Stimulated activated naive CD8-positive, alpha-beta T cell treated with anti-CD3 and anti-CD28 coated beads, Interleukin-15, amount 100 ng/mL, for 72 hours (primary cell): ENCODE measurements around the gene RBM12.
A peak's percentile ranks its signal among the peaks of the same experiment; 100 is the strongest.
"Not testable (repeated sequence)": the region's sequence is repeated elsewhere in the genome, so short reads cannot be mapped to it uniquely, and the experiment has no call there.

ENCODE experiments used
- ATAC-seq: fragments of 150-1000 bp; cut with Tn5 transposase; 2 replicates; pipeline ENCODE4 v1.10.0; 2021; ENCODE audit warnings: mild to moderate bottlenecking, moderate library complexity
- DNase-seq, 2 donors: peaks; one replicate each; pipeline ENCODE4 v3.0.0; 2021 to 2022
- H3K27ac Mint-ChIP-seq, 2 donors: one replicate each; pipeline ENCODE4 v1.8.0; 2022; ENCODE audit warnings: mild to moderate bottlenecking in 2 of 2, mixed read lengths in 2 of 2, moderate library complexity in 2 of 2
- H3K27me3 Mint-ChIP-seq: one replicate; pipeline ENCODE4 v1.8.0; 2022; ENCODE audit warnings: mixed read lengths
- H3K4me1 Mint-ChIP-seq: one replicate; pipeline ENCODE4 v1.8.0; 2022; ENCODE audit warnings: mild to moderate bottlenecking, mixed read lengths
- H3K4me3 Mint-ChIP-seq, 2 donors: one replicate each; pipeline ENCODE4 v1.8.0; 2022; ENCODE audit warnings: mild to moderate bottlenecking in 2 of 2, mixed read lengths in 2 of 2, moderate library complexity in 1 of 2
- H3K9me3 Mint-ChIP-seq, 2 donors: one replicate each; pipeline ENCODE4 v1.8.0; 2022; ENCODE audit warnings: mixed read lengths in 2 of 2

RBM12 gene

DNA sequence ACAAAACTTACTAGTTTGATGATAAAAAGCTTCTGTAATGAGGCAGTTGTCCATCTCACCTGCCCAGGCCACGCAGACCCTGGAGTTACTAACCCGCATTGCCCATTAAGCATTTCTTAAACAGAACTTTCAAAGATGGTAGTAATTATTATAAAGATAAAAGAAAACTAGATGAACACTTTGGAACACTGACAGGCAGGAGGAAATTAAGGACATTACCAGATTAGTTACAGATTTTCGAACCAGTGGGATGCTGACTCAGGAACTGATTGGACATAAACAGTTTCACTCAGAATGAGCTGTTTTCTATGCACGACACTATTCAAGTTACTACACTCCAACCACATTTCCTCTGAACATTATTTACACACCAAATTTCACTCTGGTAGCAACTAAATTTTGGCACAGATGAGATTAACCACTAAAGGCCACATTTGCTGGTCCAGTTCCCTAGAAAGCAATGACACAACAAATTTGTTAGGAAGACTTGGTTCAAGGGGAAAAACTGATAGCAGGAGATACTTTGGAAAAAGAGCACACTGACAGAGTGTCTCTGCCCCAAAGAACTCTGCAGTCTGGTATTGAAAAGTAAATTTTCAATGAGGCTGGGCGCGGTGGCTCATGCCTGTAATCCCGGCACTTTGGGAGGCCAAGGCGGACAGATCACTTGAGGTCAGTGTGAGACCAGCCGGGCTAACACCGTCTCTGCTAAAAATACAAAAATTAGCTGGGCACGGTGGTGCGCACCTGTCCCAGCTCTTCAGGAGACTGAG is 37.5 kb upstream of the RBM12 start:
- DNase-seq (no peak), ATAC-seq (no peak)
- H3K4me3 Mint-ChIP-seq: no peak overlapping the region
- peak overlapping the region in 1 of 2 donors; percentile 80 for H3K27ac Mint-ChIP-seq
- no peaks in the 10 kb centered on the region for H3K9me3 Mint-ChIP-seq
- H3K27me3 Mint-ChIP-seq: no peaks in the 10 kb centered on the region
- H3K4me1 Mint-ChIP-seq: peaks cover 48% of the 10 kb centered on the region

DNA sequence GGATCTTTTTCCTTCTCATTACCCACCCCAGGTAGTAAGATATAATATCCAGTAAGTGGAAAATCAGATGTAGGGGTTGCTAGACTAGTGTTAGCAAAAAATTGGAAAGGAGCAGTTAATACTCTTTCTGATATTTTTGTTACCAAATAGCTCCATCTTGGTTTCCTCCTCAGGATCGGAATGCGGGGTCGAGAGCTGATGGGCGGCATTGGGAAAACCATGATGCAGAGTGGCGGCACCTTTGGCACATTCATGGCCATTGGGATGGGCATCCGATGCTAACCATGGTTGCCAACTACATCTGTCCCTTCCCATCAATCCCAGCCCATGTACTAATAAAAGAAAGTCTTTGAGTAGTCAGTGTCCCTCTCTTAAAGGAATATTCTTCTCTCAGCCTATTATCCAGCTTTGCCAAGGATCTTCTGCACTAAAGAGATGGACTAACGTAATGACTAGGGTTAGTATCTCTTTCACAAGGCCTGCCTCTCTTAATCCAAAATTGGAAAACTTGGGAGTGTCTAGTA is 36.0 kb upstream of the RBM12 start:
- peak overlapping the region; percentile 92 to 98 for H3K4me3 Mint-ChIP-seq
- peaks cover 50% of the 10 kb centered on the region for H3K4me1 Mint-ChIP-seq
- ATAC-seq: no peak

DNA sequence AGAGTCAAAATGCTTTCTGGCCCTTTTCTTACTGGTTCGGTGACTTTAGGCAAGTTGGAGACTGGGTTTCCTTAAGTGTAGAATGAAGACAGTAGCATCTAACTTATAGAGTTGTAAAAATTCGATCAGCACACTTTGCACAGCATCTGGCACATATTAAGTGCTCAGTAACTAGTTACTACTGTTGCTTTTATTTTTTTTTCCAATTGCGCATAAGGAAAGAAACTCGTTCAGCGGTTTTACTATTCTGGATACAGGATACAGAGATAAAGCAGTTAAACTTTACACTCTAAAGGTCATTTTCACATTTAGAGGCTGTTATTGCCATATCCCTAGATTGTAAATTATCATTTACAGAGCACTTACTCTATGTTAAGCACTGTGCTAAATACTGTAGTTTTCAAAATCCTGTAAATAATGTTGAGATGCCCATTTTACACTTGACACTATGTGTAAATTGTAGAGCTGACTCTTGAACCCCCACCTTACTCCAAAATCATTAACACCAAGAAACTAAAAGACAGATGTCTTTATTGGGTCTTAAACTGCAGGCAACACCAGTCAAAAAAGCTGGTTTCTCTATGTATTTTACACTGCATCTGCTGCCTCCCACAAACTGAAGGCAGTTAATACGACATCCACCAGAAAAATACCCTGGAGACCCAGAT is 35.4 kb upstream of the RBM12 start:
- H3K9me3 Mint-ChIP-seq: no peaks in the 10 kb centered on the region
- peak overlapping the region; percentile 94 to 99 for H3K27ac Mint-ChIP-seq
- ATAC-seq: no peak
- peak overlapping the region; percentile 92 to 98 for H3K4me3 Mint-ChIP-seq
- peaks cover 50% of the 10 kb centered on the region for H3K4me1 Mint-ChIP-seq
- no peak for DNase-seq
- no peaks in the 10 kb centered on the region for H3K27me3 Mint-ChIP-seq

More for the DNA sequence above, 36.0 kb upstream of the RBM12 start:
- Mint-ChIP-seq H3K9me3 (no peaks in the 10 kb centered on the region), H3K27ac (peak overlapping the region; percentile 77 to 84), H3K27me3 (no peaks in the 10 kb centered on the region)
- DNase-seq: no peak

DNA sequence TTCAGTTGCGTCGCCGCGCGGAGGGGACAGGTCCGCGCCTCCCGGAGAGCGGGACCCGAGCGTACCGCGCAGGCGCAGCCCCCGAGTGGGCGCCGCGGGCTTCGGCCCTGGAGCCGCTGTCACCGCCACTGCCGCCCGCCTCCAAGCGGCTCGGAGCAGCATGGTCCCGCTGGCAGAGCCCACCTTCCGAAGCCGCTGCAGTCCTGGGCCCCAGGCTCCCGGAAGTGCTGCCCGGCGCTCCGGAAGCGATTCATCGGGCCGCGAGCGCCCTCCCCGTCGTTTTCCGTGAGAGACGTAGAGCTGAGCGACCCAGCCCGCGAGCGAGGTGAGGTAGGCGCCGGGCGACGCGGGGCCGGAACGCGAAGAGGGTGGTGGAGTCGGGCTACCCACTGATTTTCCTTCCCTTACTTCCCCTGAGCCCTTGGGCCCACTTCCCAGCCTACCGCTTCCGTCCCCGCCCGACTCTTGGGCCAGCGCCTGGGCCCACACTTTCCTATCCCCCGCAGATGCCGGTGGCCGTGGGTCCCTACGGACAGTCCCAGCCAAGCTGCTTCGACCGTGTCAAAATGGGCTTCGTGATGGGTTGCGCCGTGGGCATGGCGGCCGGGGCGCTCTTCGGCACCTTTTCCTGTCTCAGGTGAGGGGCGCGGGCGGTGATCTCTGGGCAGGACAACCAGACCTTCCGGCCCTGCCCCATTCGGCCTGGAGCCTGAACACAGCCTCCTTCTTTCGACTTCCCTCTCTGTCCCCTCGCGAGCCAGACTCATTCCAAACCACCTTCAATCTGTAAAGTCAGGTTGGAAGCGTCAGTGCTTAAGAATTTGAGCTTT is 34.6 kb upstream of the RBM12 start, which contains the start of the genes NFS1 and ROMO1:
Gene NFS1, minus strand, starts transcription at position 226 of the 830 bp plus-strand sequence. Its CDS starts 64 bp downstream, at position 162.
Gene ROMO1, plus strand, starts transcription at position 279 of the 830 bp plus-strand sequence. Its CDS starts 228 bp downstream, at position 507.
- Mint-ChIP-seq H3K9me3 (no peaks in the 10 kb centered on the region), H3K27me3 (no peaks in the 10 kb centered on the region), H3K4me3 (peak within 1 kb of the TSS; percentile 92 to 98), H3K4me1 (peaks cover 50% of the 10 kb centered on the region), H3K27ac (peak within 1 kb of the TSS; percentile 94 to 99)
- peak; percentile 86 to 87 for DNase-seq
- ATAC-seq: peak; percentile 96

DNA sequence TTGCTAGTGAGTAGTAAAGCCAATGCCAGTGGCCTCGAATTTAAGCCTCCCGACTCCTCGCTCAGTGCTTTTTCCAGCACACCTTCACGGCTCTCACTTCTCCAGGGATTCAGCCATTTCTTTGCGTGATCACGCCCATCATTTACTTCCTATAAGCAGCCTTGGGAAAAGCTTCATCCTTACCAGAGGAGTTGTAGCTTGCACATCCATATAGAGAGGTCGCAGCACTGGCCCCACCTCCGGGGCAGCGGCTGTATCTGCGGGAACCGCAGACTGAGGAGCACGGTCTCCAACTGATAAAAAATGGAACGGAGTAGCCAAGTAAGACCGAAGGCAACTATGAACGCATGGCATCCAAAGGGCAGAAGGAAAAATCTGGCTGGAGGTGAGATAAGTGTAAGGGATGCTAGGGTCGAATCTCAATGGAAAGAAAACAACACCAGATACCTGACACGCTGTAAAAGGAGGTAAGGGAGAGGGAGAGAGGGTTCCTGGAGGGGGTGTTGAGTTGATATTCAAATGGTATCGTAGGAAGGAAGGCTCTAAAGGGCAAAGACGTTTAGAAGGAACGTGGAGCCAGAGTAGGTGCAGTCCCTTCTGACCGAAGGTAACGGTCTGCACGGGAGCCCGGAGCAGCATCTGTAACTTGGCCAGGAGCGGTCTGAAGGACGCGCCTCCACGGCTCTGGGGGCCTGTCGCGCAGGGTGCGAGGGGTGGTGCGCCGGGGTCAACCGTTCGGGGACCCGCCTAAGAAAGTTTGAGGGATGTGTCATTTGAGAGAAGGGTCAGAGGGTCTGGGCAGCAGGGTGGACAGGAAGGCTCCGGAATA is 33.8 kb upstream of the RBM12 start:
- Mint-ChIP-seq H3K27me3 (no peaks in the 10 kb centered on the region), H3K4me1 (peaks cover 45% of the 10 kb centered on the region), H3K9me3 (no peaks in the 10 kb centered on the region), H3K4me3 (peak overlapping the region; percentile 92 to 98), H3K27ac (peak overlapping the region; percentile 92 to 98)
- peak in 1 of 2 donors; percentile 37 for DNase-seq
- ATAC-seq: peak; percentile 53

DNA sequence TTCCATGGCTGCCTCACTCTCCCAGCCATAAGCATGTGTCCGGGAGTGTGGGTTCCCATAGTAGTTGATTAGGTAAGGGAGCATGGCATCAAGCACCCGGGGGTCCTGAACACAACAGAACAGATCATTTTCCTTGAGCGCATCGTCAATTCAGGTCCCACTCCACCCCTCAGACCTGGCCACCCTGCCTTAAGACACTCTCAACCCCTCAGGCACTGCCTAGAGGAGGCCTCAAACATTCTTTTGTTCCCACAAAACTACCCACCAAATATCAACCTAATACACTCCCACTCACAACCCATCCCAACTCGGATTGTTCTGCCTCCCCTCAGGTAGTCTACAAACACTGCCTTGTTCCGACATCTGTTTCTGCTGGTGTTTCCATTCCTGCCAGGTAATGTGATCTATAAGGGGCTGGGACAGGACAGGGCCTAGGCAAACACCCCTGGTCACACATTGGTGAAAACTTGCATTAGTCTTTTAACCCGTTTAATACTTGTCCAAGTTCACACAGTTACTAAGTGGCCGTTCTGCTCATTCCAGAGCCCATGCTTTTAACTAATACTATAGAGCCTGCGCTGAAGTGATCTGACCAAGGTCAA is 33.1 kb upstream of the RBM12 start:
- peak overlapping the region; percentile 92 to 98 for H3K4me3 Mint-ChIP-seq
- DNase-seq (no peak), ATAC-seq (no peak)
- no peaks in the 10 kb centered on the region for H3K9me3 Mint-ChIP-seq
- H3K27ac Mint-ChIP-seq: no peak overlapping the region
- H3K4me1 Mint-ChIP-seq: peaks cover 41% of the 10 kb centered on the region
- no peaks in the 10 kb centered on the region for H3K27me3 Mint-ChIP-seq

DNA sequence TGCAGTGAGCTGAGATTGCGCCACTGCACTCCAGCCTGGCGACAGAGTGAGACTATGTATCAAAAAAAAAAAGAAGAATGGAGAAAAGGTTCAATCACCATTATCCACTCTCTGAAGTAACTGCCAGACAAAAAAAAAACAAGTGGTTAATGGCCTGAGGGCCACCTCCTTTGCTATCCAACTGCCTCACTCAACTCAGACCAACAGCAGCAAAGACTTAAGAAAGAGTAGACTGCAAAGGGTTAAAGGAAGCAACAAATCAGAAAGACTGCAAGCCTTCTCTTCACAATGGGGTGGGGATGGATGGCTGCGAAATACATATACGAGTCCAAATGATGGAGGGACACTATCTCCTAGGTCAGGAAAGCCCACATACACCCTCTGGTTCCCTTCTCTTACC is 31.3 kb upstream of the RBM12 start:
- ATAC-seq (no peak), DNase-seq (no peak)
- Mint-ChIP-seq H3K9me3 (no peaks in the 10 kb centered on the region), H3K27me3 (no peaks in the 10 kb centered on the region), H3K4me1 (peaks cover 25% of the 10 kb centered on the region), H3K4me3 (no peak overlapping the region), H3K27ac (no peak overlapping the region)

DNA sequence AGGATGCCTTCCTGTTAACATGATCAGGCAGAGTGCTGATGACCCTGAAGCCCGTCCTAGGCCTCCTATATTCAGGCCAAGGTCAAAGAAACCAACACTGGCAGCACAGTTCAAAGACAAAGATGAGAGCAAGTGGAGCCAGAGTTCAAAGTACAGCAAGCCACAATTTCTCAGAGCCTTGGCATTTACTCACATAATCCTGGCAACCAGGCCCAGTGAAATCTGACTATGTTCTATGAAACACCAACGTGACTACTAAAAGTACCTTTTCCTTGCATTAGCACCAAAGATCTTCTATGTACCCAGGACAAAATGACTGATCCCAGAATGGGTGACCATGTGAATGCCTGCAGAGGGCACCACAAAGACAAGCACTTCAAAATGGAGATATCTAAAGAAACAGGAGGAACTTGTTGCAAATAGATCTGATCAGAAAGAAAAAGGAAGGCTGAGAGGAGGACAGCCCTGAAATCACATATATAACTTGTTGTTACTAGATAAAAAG is 30.6 kb upstream of the RBM12 start:
- Mint-ChIP-seq H3K27ac (no peak overlapping the region), H3K4me3 (no peak overlapping the region), H3K9me3 (no peaks in the 10 kb centered on the region), H3K27me3 (no peaks in the 10 kb centered on the region), H3K4me1 (peaks cover 18% of the 10 kb centered on the region)
- DNase-seq (no peak), ATAC-seq (no peak)

DNA sequence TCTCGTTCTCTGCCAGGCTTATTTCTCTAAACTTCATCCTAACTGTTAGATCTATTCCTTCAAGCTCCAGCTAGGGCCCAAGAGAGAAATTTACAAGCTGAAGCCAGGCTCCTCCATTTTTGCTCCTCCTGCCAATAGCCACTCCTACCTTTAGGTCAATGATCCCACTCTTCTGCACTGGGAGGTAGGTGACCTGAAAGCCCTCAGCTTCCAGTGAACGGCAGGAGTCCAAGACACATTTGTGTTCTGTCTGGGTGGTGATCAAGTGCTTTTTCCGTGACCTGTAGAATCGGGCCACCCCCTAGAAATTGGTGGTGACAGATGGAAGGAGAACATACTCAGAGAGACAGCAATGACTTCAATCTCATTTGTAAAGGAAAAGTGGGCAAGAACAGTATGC is 25.6 kb upstream of the RBM12 start:
- Mint-ChIP-seq H3K4me1 (no peaks in the 10 kb centered on the region), H3K9me3 (no peaks in the 10 kb centered on the region), H3K27me3 (no peaks in the 10 kb centered on the region), H3K27ac (no peak overlapping the region), H3K4me3 (no peak overlapping the region)
- no peak for DNase-seq
- ATAC-seq: no peak

DNA sequence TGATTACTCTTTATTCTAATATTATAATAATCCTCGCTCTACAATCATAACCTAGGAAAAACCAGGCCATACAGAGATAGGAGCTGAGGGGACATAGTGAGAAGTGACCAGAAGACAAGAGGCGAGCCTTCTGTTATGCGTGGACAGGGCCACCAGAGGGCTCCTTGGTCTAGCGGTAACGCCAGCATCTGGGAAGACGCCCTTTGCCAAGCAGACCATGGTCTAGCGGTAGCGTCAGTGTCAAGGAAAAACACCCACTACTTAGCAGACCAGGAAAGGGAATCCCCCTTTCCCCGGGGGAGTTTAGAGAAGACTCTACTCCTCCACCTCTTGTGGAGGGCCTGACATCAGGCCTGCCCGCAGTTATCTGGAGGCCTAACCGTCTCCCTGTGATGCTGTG is 22.2 kb upstream of the RBM12 start:
- DNase-seq: peak in 1 of 2 donors; percentile 24
- not testable (repeated sequence) for H3K4me3 Mint-ChIP-seq, H3K27me3 Mint-ChIP-seq, ATAC-seq, H3K4me1 Mint-ChIP-seq, H3K27ac Mint-ChIP-seq, H3K9me3 Mint-ChIP-seq

DNA sequence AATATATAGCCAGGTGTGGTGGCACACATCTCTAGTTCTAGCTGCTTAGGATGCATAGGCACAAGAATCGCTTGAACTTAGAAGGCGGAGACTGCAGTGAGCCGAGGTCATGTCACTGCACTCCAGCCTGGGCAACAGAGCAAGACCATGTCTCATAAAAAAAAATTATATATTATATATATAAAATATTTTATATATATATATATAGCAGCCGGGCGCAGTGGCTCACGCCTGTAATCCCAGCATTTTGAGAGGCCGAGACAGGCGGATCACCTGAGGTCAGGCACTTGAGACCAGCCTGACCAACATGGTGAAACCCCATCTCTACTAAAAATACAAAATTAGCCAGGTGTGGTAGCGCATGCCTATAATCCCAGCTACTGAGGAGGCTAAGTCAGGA is 20.7 kb upstream of the RBM12 start:
- not testable (repeated sequence) for H3K27me3 Mint-ChIP-seq, H3K27ac Mint-ChIP-seq, ATAC-seq, H3K4me1 Mint-ChIP-seq, H3K9me3 Mint-ChIP-seq, H3K4me3 Mint-ChIP-seq
- peak in 1 of 2 donors; percentile 4 for DNase-seq

DNA sequence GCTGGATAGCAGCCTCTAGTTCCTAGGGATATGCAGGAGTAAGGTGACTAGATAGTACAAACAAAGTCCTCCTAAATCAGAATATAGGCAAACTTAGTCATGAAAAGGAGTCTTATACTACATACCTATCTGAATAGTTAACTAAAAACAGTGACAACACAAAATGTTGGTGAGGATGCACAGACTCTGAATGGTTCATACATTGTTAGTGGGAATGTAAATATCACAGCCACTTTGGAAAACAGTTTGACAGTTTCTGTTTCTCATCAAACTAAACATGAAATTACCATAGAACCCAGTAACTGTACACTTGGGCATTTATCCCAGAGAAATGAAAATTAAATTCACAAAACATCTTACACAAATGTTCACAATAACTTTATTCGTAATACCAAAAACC is 17.3 kb upstream of the RBM12 start:
- H3K27me3 Mint-ChIP-seq: no peaks in the 10 kb centered on the region
- H3K9me3 Mint-ChIP-seq: no peaks in the 10 kb centered on the region
- no peaks in the 10 kb centered on the region for H3K4me1 Mint-ChIP-seq
- no peak for DNase-seq
- H3K27ac Mint-ChIP-seq: no peak overlapping the region
- no peak overlapping the region for H3K4me3 Mint-ChIP-seq
- no peak for ATAC-seq

DNA sequence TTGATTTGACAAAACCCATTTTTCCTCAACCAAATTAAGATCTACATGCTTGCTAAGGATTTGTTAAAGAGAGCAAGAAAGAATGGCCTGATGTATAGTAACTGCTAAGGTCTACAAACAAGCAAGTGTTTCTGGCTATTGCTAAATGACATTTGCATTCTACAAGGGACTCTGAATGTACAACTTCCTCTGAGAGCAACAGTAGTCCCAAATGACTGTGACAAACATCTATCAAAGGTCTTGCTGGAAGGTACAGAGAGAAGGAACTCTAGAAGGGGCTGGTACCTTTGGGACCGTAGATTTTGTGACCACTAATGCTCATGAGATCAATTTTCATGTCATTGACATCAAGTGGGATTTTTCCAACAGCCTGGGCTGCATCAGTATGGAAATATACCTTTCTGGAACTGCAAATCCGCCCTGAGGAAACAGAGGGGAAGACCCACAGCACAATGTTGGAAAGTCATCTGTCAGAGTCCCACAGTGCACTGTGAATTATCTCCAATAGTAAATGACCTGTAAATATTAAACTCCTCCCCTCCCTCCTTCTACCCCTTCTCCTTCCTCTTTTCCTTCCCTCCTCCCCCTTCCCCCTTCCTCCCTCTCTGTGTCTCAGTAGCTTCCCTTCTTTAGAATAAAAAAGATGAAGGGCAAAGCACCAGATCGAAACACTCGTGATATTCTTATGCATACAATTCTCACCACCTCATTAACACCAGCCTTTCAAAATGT is 15.9 kb upstream of the RBM12 start:
- no peaks in the 10 kb centered on the region for H3K27me3 Mint-ChIP-seq
- H3K4me1 Mint-ChIP-seq: no peaks in the 10 kb centered on the region
- H3K9me3 Mint-ChIP-seq: no peaks in the 10 kb centered on the region
- DNase-seq: no peak
- no peak overlapping the region for H3K4me3 Mint-ChIP-seq
- ATAC-seq: no peak
- H3K27ac Mint-ChIP-seq: no peak overlapping the region

DNA sequence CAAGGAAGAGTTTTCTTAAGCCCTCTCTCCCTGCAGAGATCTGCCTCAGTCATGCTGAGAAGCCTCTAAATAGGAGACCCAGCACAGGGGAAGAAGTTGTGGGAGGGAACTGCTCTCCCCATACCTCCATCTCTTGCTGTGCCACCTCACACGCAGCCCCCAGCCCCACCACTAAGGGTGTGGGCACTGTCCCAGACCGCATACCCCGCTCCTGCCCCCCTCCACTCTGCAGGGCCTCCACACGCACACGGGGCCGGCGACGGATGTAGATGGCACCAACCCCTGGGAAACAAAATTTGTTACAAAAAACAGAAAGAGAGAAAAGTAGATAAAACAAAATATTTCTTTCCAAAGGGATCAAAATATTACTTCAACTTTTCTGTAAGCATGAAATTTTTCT is 10.2 kb upstream of the RBM12 start:
- H3K27me3 Mint-ChIP-seq: no peaks in the 10 kb centered on the region
- DNase-seq: no peak
- ATAC-seq: no peak
- no peaks in the 10 kb centered on the region for H3K4me1 Mint-ChIP-seq
- no peaks in the 10 kb centered on the region for H3K9me3 Mint-ChIP-seq
- H3K4me3 Mint-ChIP-seq: no peak overlapping the region
- no peak overlapping the region for H3K27ac Mint-ChIP-seq
